H9 (cell line): ENCODE data around the gene EIF2S2. TPM values are rescaled to one million over a fixed set of nuclear protein-coding genes. Genes with fewer than 3 reads are reported as not detected.
A peak's percentile ranks its signal among the peaks of the same experiment; 100 is the strongest.

ENCODE experiments used
- DNase-seq: peaks from one replicate; pipeline ENCODE4 v3.0.0-alpha.2; 2017
- H2AFZ ChIP-seq: one replicate; pipeline ENCODE4 v1.6.1; 2013; ENCODE audit warnings: mild to moderate bottlenecking, low read length, control low read depth, moderate library complexity
- H2AK5ac ChIP-seq: 2 replicates; pipeline ENCODE4 v1.6.1; 2013; ENCODE audit warnings: low read length, control low read depth, mixed read lengths; ENCODE audit not compliant: insufficient read length
- H2BK120ac ChIP-seq: one replicate; pipeline ENCODE4 v1.6.1; 2013; ENCODE audit warnings: low read depth, mild to moderate bottlenecking, low read length, control low read depth, inconsistent platforms; ENCODE audit not compliant: poor library complexity, severe bottlenecking
- H2BK12ac ChIP-seq: 2 replicates; pipeline ENCODE4 v1.6.1; 2013; ENCODE audit warnings: low read length, control low read depth, mixed read lengths, low read depth; ENCODE audit not compliant: insufficient read length
- H2BK15ac ChIP-seq: 2 replicates; pipeline ENCODE4 v1.6.1; 2013; ENCODE audit warnings: low read depth, low read length, control low read depth
- H2BK20ac ChIP-seq: one replicate; pipeline ENCODE4 v1.6.1; 2013; ENCODE audit warnings: low read depth, mild to moderate bottlenecking, low read length, control low read depth, inconsistent platforms; ENCODE audit not compliant: poor library complexity, severe bottlenecking
- H2BK5ac ChIP-seq: 2 replicates; pipeline ENCODE4 v1.6.1; 2013; ENCODE audit warnings: low read length, control low read depth, mixed read lengths; ENCODE audit not compliant: insufficient read length
- H3K14ac ChIP-seq: 2 replicates; pipeline ENCODE4 v1.6.1; 2013; ENCODE audit warnings: low read length, control low read depth; ENCODE audit not compliant: insufficient read depth
- H3K18ac ChIP-seq: 2 replicates; pipeline ENCODE4 v1.6.1; 2013; ENCODE audit warnings: low read depth, mild to moderate bottlenecking, mixed read lengths, low read length, control low read depth; ENCODE audit not compliant: insufficient read length
- H3K23ac ChIP-seq: 2 replicates; pipeline ENCODE4 v1.6.1; 2013; ENCODE audit warnings: low read length, control low read depth, mixed read lengths, low read depth; ENCODE audit not compliant: insufficient read length
- H3K23me2 ChIP-seq: 2 replicates; pipeline ENCODE4 v1.6.1; 2013; ENCODE audit warnings: low read depth, mild to moderate bottlenecking, mixed read lengths, low read length, control low read depth; ENCODE audit not compliant: insufficient read length, poor library complexity, severe bottlenecking
- H3K27ac ChIP-seq: 2 replicates; pipeline ENCODE4 v1.5.1; 2013; ENCODE audit warnings: low read length, control low read depth, mixed read lengths, low read depth; ENCODE audit not compliant: insufficient read length
- H3K27me3 ChIP-seq: 2 replicates; pipeline ENCODE4 v1.6.1; 2013; ENCODE audit warnings: low read length, control low read depth, inconsistent platforms; ENCODE audit not compliant: insufficient read depth
- H3K4ac ChIP-seq: 2 replicates; pipeline ENCODE4 v1.6.1; 2013; ENCODE audit warnings: low read depth, mild to moderate bottlenecking, control low read depth, inconsistent platforms, low read length, moderate library complexity
- H3K4me1 ChIP-seq: 2 replicates; pipeline ENCODE4 v1.6.1; 2013; ENCODE audit warnings: low read length, control low read depth, inconsistent platforms; ENCODE audit not compliant: insufficient read depth
- H3K4me2 ChIP-seq: 2 replicates; pipeline ENCODE4 v1.6.1; 2013; ENCODE audit warnings: low read length, control low read depth, mixed read lengths; ENCODE audit not compliant: insufficient read length, insufficient read depth
- H3K56ac ChIP-seq: 2 replicates; pipeline ENCODE4 v1.6.1; 2013; ENCODE audit warnings: low read depth, mild to moderate bottlenecking, mixed read lengths, low read length, control low read depth; ENCODE audit not compliant: insufficient read length
- H3K79me1 ChIP-seq: 2 replicates; pipeline ENCODE4 v1.6.1; 2013; ENCODE audit warnings: low read depth, mild to moderate bottlenecking, moderate library complexity, low read length, control low read depth, inconsistent platforms; ENCODE audit not compliant: insufficient read depth, poor library complexity, severe bottlenecking
- H3K79me2 ChIP-seq: 2 replicates; pipeline ENCODE4 v1.6.1; 2013; ENCODE audit warnings: low read length, control low read depth, inconsistent platforms; ENCODE audit not compliant: insufficient read depth
- H3K9ac ChIP-seq: 2 replicates; pipeline ENCODE4 v1.6.1; 2013; ENCODE audit warnings: low read length, control low read depth, mixed read lengths; ENCODE audit not compliant: insufficient read length; ENCODE audit errors: extremely low read depth
- H3K9me3 ChIP-seq: one replicate; pipeline ENCODE4 v1.6.1; 2013; ENCODE audit warnings: low read depth, low read length, inconsistent platforms; ENCODE audit not compliant: control insufficient read depth
- H3T11ph ChIP-seq: one replicate; pipeline ENCODE4 v1.6.1; 2013; ENCODE audit warnings: mild to moderate bottlenecking, low read length, control low read depth, inconsistent platforms
- H4K20me1 ChIP-seq: one replicate; pipeline ENCODE4 v1.6.1; 2013; ENCODE audit not compliant: control insufficient read depth, insufficient read length, insufficient read depth
- H4K5ac ChIP-seq: 2 replicates; pipeline ENCODE4 v1.6.1; 2013; ENCODE audit warnings: low read depth, mild to moderate bottlenecking, mixed read lengths, low read length, control low read depth; ENCODE audit not compliant: insufficient read length
- H4K8ac ChIP-seq: replicated peaks from 2 replicates; pipeline ENCODE4 v1.6.1; 2013; ENCODE audit warnings: low read length, control low read depth, mixed read lengths, low read depth; ENCODE audit not compliant: insufficient read length
- H4K91ac ChIP-seq: 2 replicates; pipeline ENCODE4 v1.6.1; 2013; ENCODE audit warnings: low read depth, mild to moderate bottlenecking, moderate library complexity, mixed read lengths, low read length, control low read depth; ENCODE audit not compliant: insufficient read length
- H3K27ac Mint-ChIP-seq, 3 experiments: 2 replicates in 2 of 3; 3 replicates in 1 of 3; pipeline ENCODE4 v1.8.0; 2020 to 2021; ENCODE audit warnings: mixed read lengths in 3 of 3, mild to moderate bottlenecking in 1 of 3, moderate library complexity in 1 of 3
- H3K27me3 Mint-ChIP-seq: 2 replicates; pipeline ENCODE4 v1.8.0; 2021; ENCODE audit warnings: low read depth, mild to moderate bottlenecking, moderate library complexity, mixed read lengths
- H3K36me3 Mint-ChIP-seq, 3 experiments: 2 replicates in 2 of 3; 3 replicates in 1 of 3; pipeline ENCODE4 v1.8.0; 2020 to 2021; ENCODE audit warnings: low read depth in 3 of 3, mixed read lengths in 3 of 3; ENCODE audit not compliant: insufficient read depth in 1 of 3
- H3K4me1 Mint-ChIP-seq, 2 experiments: 2 replicates each; pipeline ENCODE4 v1.8.0; 2020; ENCODE audit warnings: mixed read lengths in 2 of 2
- H3K4me3 Mint-ChIP-seq, 2 experiments: 2 replicates in 1 of 2; 3 replicates in 1 of 2; pipeline ENCODE4 v1.8.0; 2020 to 2021; ENCODE audit warnings: mild to moderate bottlenecking in 2 of 2, mixed read lengths in 2 of 2, moderate library complexity in 1 of 2
- H3K9me3 Mint-ChIP-seq, 2 experiments: 2 replicates in 1 of 2; 3 replicates in 1 of 2; pipeline ENCODE4 v1.8.0; 2020; ENCODE audit warnings: mild to moderate bottlenecking in 2 of 2, mixed read lengths in 2 of 2, moderate library complexity in 1 of 2
- CTCF ChIP-seq: fragments of 200-600 bp; sonication (generic); conservative IDR thresholded peaks from 3 replicates; pipeline ENCODE4 v1.8.0; 2021; ENCODE audit warnings: antibody characterized with exemption, mild to moderate bottlenecking
- WGBS: extraction: QIAGEN DNeasy Blood & Tissue Kit; methylation state at CpG from one replicate; pipeline ENCODE4 v1.1.7; 2013; ENCODE audit warnings: missing lambda C conversion rate, low lambda C conversion rate, mixed read lengths; ENCODE audit not compliant: insufficient read length; ENCODE audit errors: extremely low coverage; 5-methylcytosine and 5-hydroxymethylcytosine counted together
- total RNA-seq: library from RNA; stranded (reverse); gene quantifications from 2 replicates; pipeline ENCODE4 v1.2.1, GENCODE V29; 2021

The EIF2S2 gene
- total RNA-seq, 1 experiment from 2014 or later: 188 TPM

GRCh38 chr20:34078540-34078939 is 33.5 kb downstream of the EIF2S2 start:
- Histone ChIP-seq H3K27me3 (no peaks in the 10 kb centered on the region), H3K4ac (no peak overlapping the region), H3K14ac (no peak overlapping the region), H3K56ac (no peak overlapping the region), H3T11ph (no peak overlapping the region), H3K79me1 (no peaks in the 10 kb centered on the region), H3K23me2 (no peaks in the 10 kb centered on the region), H4K91ac (no peak overlapping the region), H2BK12ac (no peak overlapping the region), H4K5ac (no peak overlapping the region), H3K9ac (no peak overlapping the region), H3K18ac (no peak overlapping the region), H2BK5ac (no peak overlapping the region), H2AFZ (no peak overlapping the region), H3K27ac (no peak overlapping the region), H2BK15ac (no peak overlapping the region), H3K4me1 (no peaks in the 10 kb centered on the region), H3K9me3 (no peaks in the 10 kb centered on the region), H4K20me1 (no peaks in the 10 kb centered on the region), H3K23ac (no peak overlapping the region), H2BK20ac (no peak overlapping the region), H2AK5ac (no peak overlapping the region), H4K8ac (no peak overlapping the region), H2BK120ac (no peak overlapping the region), H3K79me2 (no peaks in the 10 kb centered on the region), H3K4me2 (no peak overlapping the region)
- H3K27ac Mint-ChIP-seq: peak overlapping the region in 1 of 3 experiments; percentile 69; a peak in 2 of 7 replicates
- no peaks in the 10 kb centered on the region for H3K9me3 Mint-ChIP-seq
- H3K36me3 Mint-ChIP-seq: peaks cover 14 to 64% (median 33%) of the 10 kb centered on the region in 3 experiments; a peak in 6 of 7 replicates
- WGBS: no CpG with 5 or more reads among the region's 5 CpGs
- DNase-seq: no peak
- peaks cover 1 to 12% of the 10 kb centered on the region in 2 experiments; a peak in 2 of 4 replicates for H3K4me1 Mint-ChIP-seq
- TF ChIP-seq CTCF: no peak
- no peak overlapping the region; a peak in 1 of 5 replicates for H3K4me3 Mint-ChIP-seq
- no peaks in the 10 kb centered on the region for H3K27me3 Mint-ChIP-seq
